Urothelium cell line (cell line): ENCODE results near the gene DCAF8.
A peak's percentile ranks its signal among the peaks of the same experiment; 100 is the strongest.

Experiments
- DNase-seq: peaks from one replicate; pipeline ENCODE4 v3.0.0; 2011; ENCODE audit warnings: low spot score, mixed read lengths
- FAIRE-seq: peaks from 2 replicates; lab custom pipeline; 2011; peaks lifted over from hg19 to GRCh38; lab: Jason Lieb, UNC

The DCAF8 gene

DNA sequence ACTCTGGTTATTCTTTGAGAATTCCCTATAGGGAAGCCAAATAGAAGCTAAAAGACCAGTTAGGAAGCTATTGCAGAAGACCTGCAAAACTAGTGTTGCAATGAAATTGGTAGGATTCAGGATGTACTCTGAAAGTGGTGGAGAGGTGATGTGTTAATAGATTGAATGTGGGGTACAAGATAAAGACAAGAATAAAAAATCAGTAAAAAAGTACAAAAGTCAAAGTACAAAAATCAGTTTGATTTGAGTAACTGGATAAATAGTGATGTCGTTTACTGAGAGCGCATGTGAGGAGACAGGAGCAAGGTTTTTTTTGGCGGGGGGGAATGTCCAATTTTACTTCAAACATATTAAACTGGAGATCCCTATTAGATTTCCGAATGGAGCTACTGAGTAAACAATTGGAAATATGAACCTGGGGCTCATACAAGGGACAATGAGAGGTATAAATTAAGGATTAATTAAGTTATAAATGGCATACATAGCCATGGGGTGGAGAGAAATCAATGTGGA, 2.5 kb upstream of the DCAF8 start:
- FAIRE-seq = no peak
- DNase-seq = no peak

DNA sequence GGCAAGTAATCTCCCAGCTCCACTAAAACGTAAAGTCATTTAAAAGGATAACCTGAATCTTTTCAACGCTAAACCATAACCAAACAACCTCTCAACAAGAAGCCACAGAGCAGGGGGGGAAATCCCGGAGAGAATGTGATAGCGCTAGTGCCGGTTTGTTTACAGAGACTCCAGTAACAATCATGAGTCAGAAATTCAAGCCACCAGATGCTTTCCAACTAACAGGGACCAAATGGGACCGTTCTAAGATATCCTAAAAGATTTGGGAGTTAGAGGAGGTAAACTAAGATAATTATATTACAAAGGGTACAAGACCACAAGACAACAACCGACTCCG, 825 bp downstream of the DCAF8 start:
- DNase-seq (peak; percentile 39), FAIRE-seq (no peak)

DNA sequence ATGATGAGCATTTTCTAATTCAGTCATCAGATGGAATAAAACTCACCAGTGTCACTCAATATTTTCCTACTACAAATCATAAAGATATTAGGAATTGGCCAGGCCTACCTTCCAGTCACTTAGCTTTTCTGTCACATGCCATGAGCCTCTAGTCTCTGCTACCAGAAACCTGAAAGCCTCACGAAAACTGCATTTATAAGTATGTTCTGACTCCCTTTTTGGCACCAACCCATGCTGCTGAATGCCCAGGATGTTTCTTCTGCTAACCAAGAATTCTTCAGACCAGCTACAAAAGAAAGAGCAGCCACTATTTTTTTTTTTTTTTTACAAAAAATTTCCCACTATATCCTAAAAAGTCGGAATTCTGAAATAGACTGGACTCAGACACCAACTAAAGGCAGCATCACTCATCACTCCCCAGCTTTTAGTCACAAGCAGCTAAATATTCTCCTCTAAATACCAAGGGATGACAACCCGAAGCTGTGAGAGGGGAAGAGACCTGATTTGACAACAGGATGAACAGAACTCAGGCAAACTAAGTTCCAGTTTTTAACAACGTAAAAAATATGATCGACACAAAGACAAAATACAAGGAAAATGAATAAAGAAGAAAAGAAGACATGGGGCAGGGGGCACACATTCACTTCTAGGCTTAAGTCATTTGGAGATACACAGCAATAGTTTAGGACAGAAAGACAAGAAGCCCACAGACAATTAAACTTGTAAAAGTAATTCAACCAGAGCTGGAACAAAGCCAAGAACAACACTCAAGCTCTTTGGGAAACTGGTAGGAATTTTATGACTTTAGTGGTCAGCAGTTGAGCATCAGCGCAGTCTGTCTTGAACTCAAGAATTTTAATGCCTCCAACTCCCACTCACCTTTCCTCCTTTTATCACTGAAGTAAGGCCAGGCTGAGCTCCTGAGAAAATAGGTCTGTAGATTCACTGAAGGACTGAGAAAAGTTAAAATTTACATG, 1.7 kb downstream of the DCAF8 start:
- peak; percentile 42 for DNase-seq
- no peak for FAIRE-seq

DNA sequence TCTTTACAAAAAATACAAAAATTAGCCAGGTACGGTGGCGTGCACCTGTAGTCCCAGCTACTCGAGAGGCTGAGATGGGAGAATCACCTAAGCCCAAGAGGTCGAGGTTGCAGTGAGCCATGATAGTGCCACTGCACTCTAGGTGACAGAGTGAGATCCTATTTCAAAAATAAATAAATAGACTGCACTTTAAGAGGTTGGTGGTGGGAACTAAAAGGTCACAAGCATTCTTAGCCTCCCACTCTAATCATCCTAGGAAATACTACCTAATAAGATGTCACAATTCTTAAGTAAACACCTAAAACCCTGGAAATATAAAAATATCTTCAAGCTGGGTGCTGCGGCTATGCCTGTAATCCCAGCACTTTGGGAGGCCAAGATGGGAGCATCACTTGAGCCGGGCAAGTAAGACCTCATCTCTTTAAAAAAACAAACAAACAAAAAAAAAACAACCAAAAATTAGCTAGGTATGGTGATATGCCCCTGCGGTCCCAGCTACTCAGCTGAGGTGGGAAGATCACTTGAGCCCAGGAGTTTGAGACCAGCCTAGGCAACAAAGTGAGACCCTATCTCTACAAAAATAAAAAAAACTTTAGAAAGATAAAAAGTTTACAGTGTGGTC, 4.1 kb downstream of the DCAF8 start:
- no peak for DNase-seq
- no peak for FAIRE-seq

DNA sequence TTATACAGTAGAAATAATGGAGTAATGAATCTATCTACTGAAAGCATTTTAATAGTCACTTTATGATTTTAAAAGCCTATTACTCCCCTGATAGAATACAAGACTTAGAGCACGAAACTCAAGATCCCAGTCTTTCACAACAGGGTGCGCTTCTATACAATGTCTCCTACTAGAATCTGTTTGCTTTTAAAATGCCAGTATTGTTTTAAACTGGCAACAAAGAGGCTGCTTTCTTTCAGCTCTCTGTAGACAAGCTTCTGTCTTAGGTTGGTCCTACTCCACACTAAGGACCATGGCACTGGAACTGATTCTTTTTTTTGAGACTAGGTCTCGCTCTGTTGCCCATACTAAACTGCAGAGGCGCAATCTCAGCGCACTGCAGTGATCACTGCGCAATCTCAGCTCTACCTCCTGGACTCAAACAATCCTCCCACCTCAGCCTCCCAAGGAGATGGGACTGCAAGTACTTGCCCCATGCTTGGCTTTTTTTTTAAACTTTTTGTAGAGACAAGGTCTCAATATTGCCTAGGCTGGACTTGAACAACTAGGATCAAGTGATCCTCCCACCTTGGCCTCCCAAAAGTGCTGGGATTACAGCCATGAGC, 4.8 kb downstream of the DCAF8 start:
- no peak for FAIRE-seq
- DNase-seq = no peak

DNA sequence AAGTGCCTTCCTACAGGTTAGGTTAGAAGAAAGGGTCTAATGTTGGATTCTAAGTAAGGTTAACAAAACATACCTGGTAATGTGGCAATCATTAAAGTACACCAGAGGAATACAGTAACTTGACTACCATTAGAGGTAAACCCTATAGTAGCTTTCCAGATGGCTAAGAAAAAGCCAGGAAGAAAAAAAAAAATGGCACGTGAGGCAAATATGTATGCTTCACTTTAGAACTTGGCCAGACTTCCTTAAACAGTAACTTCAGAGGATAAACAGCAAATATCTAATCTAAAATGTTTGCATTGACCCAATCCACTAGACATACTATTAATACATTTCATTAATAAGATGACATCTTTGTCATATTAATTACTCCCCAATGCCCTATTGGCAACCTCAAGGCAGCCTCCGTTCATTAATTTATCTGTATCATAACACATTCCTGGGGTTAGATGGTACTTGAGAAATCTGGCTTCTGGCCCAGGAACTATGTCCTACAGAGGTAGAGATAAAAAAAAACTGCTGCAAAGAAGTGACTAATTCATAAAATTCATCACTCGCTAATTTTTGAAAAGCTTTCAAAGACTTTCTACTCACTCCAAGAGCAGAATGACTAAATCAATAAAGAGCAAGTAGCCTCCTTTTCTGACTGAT, 5.8 kb downstream of the DCAF8 start:
- DNase-seq (peak; percentile 11), FAIRE-seq (no peak)

DNA sequence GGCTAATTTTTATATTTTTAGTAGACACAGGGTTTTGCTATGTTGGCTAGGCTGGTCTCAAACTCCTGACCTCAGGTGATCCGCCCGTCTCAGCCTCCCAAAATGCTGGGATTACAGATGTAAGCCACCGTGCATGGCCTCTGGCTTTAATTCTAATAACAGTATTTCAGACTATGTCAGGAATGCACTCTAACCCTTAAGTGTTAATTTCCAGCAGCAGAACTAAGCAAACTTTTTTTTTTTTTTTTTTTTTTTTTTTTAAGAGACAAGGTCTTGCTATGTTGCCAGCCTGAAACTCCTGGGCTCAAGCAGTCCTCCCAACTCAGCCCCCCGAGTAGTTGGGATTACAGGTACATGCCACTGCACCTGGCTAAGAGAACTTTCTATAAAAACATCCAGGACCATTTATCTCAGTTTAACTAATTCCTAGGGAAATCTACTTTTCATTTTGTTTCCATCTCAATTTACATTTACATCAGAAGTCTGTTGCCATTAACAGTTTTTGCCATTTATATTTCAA, 6.5 kb downstream of the DCAF8 start:
- DNase-seq = no peak

DNA sequence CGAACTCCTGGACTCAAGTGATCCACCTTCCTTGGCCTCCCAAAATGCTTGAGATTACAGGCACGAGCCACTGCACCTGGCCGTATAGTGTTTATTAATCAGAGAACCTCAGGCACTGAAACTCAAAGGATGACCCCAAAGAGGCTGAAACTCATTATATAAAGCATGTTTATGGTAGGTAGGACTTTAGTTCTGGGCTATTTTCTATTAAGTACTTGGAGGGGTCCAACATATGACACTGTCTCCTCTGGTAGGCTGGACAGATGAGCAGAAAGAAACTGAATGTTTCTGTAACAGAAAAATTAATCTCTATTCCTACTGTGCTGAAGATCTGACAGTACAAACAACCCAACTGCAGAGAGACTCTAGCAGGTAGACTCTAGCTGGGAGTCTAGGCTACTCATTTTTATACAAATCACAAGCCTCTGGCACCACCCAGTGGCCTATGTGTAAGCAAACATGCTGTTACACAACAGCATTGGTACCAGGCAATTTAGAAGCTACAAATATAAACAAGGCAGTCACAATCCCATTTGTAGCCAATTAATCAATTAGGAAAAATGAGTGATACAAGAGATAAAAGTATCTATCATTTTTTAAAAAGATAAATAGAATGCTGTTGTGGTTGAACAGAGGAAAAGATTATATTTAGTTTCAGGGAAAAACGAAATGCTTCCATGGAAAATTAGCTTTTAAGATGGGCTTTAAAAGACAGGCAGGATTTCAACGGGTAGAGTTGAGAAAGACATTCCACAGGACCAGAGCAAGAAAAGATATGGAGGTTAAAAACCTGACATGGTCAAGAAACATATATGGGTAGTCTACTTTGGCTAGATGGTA, 10.4 kb downstream of the DCAF8 start:
- FAIRE-seq = no peak
- DNase-seq = peak; percentile 57

More for the DNA sequence above, 6.5 kb downstream of the DCAF8 start:
- FAIRE-seq = no peak

DNA sequence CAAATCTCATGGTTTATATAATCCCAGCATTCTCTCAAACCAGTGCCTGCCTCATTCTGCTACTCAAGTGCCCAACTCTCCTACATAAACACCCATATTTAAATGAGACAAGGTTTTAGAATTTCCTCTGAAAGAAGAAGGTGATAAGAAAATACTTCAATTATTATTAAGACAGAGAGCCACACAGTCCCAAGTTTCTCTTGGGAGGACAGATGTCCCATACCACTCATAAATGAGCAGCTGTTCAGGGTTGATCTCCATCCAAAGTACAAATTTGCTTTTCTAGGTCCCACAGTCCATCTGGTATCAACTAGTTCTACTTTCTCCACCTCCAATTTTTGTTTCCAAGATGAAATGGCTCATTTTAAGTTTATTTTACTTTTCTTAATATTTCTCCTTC, 11.3 kb downstream of the DCAF8 start:
- DNase-seq = no peak
- no peak for FAIRE-seq

DNA sequence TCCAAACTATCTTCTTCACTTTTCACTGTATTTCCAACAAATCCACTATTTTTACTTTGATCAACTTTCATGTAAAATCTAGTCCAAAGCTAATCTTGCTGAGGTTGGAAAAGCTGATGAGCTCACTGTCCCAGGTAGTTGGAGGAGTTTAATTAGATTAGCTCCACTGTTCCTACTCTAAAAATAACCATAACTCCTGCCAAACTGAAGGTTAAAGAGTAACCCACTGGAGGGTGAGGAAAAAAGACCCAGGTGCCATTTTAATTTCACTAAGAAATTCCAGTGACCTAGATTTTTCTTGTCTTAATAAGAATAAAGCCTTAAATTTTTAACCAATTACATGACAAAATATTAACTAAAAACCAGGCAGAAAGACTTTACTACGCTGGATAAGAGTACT, 15.3 kb downstream of the DCAF8 start:
- no peak for DNase-seq
- no peak for FAIRE-seq

DNA sequence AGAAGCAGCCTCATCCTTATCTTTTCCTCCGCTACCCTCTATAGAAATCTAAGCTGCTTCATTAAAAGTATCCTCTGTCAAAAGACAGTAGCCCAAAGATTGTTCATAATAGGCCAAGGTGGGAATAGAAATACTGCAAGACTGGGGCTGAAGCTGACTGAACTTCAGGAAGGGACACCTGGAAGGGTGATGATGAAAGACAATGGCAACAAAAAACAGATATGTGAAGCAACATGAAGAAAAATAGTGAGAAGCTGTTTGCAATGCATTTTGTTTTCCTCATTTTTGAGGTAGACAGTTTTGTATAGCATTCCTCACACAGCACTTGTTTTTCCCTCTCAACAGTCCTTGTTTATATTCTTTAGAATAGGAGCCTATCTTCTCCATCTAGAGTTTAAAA, 16.9 kb downstream of the DCAF8 start:
- no peak for FAIRE-seq
- DNase-seq = no peak

DNA sequence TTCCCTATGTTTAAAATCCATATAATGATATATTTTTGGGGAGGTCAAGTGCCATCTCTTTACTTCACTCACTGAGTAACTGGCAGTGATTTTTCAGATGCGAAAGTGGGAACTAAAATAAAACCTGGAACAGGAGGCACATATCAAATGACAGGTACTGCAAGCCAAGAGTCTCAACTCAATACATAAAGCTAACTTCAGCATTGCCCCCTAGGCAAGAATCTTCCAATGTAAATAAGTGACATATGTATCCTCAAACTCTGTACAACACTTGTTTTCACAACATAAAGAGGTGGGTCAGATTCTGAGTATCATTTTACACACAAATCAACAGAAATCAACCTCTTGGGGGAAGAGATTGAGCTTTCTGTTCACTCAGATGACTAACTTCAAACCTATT, 18.1 kb downstream of the DCAF8 start:
- FAIRE-seq = no peak
- DNase-seq = no peak

DNA sequence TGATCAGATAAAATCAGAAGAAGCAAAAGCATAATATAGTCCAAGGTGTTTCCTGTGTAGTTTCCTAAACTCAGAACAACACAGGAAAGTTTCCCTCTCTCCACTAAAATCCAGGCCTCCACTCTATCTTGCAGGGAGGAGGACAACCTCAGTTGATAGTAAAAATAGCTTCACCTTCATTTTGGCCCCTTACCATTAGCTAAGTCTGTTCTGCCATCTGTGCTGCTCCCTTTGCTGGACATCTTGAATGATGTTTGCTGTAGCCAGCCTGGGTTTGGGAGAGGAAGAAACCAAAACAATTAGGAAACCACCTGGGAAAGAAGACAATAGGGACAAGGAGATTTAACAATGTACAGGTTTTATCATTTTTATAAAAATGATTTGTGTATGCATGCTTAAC, 18.6 kb downstream of the DCAF8 start:
- FAIRE-seq (no peak), DNase-seq (no peak)

DNA sequence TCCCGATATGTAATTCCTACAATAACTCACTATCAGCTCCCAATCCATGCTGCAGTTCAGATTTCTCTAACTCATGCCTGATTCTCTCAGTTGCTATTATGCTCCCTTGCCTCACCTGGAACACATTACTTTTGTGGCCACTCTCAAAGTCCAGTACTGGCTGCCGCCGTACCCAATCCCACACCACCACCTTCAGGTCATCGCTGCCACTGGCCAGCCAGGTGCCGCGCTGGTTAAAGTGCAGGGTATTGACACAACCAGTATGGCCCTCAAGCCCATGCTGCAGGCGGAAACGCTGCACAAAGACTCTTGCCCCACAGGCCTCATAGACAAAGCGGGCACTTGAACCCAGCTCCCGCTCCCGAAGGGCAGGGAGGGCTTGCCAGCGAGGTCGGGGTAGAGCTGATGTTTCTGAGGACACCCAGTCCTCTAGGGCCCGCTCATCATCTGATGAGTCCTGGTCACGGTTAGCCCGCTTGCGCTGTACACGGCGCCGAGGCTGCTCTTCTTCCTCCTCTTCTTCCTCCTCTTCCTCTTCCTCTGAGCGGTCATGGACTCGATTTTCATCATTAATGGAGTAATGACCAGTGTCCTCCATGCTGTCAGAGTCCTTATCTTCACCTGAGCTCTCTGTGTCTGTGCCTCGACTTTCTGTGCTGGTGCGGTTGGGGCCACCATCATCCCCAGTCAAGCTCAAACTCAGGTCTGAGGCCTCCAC, 22.6 kb downstream of the DCAF8 start:
- no peak for FAIRE-seq
- no peak for DNase-seq

DNA sequence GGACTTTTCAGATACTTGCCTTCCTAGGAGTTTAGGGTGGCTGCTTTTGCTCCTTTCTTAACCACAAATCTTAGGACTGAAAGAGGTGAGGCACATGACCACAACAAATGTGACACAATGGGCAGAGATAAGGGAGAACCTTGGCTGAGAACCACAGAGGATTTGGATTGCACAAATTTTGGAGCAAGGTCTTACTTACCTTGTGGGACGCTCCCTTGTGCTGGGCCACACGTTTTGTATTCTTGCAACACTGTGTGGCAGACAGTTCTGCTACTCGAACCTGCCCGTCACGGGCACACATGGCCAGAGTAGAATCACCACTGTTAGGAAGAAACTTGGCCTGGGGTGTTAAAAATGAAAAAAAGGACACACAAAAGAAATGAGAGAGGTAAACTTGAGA, 23.9 kb downstream of the DCAF8 start:
- FAIRE-seq (no peak), DNase-seq (no peak)

DNA sequence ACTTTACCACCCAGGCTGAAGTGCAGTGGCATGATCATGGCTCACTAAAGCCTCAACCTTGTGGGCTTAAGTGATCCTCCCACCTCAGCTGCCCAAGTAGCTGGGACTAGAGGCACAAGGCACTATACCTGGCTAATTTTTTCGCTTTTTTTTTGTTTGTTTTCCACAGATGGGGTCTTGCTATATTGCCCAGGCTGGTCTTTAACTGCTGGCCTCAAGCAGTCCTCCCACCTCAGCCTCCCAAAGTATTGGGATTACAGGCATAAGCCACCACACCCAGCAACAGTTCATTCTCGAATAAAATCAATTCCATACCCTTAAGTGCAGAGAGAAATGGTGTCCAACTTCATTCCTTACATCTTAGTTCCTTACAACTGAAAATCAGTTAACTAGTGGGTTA, 24.8 kb downstream of the DCAF8 start:
- no peak for FAIRE-seq
- no peak for DNase-seq

DNA sequence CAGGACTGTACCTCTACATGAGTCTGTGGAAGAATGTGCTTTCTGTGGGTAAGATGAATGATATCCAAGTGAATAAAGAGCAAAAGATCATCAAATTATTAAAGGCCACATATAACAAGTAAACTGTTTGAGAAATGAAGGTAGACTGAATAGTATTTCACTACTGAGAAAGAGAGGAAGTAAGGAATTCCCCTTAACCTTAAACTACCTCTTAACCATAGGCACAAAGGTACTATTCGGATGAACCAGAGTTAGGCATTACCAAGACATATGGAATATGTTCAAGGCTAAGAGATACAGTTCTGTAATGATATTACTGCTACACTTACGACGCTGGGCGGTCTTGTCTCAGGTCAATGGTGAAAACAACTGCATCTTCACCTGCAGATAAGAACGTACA, 25.5 kb downstream of the DCAF8 start:
- DNase-seq = no peak
- no peak for FAIRE-seq

DNA sequence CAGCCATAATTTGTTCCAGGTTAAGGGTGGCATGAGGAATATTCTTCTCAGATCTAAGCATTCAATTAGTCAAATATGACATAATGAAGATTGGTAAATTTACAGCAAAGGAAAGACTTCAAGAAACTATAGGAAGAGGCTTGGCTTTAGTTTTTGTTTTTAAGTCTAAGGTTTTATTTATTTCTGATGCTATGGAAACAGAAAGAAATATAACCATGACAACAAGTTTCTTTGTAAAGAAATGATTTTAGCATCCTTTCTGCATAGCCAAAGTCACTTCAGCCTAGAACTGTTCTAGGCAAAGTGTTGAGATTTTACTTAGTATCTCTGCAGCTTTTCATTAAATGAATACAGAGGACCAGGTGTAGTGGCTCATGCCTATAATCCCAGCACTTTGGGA, 29.4 kb downstream of the DCAF8 start:
- no peak for DNase-seq
- FAIRE-seq = no peak

DNA sequence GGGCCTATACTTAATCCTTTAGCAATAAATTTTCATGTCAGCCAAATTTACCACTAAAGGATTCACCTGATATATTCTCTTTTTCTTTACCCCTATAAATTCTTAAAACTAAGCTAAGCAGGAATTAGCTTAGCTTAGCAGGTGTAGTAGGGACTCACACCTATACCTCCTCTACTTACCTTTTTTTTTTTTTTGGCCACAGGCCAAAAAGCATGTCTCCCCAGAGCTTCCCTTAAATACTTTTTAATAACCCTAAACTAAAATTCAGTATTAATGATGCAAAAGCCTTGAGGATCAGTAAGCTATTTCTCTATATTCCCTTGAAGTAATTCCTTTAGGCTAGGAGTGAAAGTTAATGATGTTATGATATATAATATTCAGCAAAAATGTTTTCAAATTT, 33.9 kb downstream of the DCAF8 start:
- DNase-seq (no peak), FAIRE-seq (no peak)

DNA sequence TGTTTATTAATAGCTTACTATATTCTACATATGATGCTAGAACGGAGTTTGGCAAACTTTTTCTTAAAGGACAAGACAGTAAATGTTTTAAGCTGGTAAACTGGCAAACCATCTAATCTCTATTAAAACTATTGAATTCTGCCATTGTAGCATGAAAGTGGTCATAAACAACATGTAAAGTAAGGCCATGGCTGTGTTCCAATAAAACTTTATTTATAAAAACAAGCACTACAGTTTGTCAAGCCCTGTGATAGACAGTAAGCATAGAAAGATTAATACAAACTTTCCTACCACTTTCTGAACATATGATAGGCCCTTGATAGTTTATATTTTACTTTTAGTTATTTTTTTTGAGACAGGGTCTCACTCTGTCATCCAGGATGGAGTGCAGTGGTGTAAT, 34.8 kb downstream of the DCAF8 start:
- no peak for DNase-seq
- no peak for FAIRE-seq
